ENCODE measurements around the gene IL12RB2. TPM values are rescaled to one million over a fixed set of nuclear protein-coding genes. Genes with fewer than 3 reads are reported as not detected.

IL12RB2 gene
- total and polyA plus RNA-seq, 2 of the 13 experiments (the other 11 are each of a cell fraction or from before 2014, with no cell fraction given): not detected

DNA sequence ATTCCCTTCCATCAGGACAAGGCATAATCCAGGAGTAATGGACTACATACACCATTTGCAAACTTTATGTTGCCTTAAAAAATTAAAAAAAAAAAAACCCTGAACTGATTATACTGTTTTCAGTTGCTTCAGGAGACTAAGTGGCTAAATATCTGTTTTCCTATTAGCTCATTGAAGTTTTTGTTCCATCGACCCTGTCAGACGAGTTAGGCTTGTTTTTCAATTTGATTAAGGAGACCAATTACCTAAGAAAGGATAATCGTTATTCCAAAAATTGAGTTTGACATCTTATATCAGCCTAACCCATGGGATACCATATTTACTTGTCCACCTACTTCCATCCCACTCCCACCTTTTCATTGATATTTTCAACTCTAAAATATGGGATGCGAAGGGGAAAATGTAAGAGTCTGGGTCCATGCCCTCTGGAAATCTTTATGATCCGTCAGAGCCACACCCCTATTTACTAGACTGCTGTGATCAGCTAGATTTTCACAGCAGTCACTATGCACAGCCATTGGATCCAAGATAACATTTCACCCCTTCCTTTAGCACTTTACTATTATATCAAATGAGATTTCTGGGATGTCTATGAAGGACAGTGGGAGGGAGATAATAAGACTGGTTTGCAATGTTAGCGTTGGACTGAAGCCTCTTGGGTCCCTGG is 41.0 kb downstream of the IL12RB2 start:
- DNase-seq (ENCODE audit: low spot score): no peak
- ChIA-PET CTCF (ENCODE audit: low intra/inter-chr PET ratio, low total read pairs) (interaction anchor here (1.6 to 4.5 kb wide), 2 partner anchors 141 to 152 kb away, joined by 7 to 42 read pairs; no protein-coding TSS in a partner anchor), POLR2A (no interaction called here)
- ATAC-seq: no peak
- in situ Hi-C loops (cut with HindIII; ENCODE audit: extremely low pct_ligation_motif_present, low pct_unique_long_range_greater_than_20kb) (loop anchor here (5.0 kb wide), 1 partner anchor 154 kb away; no protein-coding TSS in a partner anchor), intact Hi-C loops (cut with micrococcal nuclease; ENCODE audit: unreplicated experiment) (loop anchor here (5.0 kb wide), 1 partner anchor 414 kb away; no protein-coding TSS in a partner anchor)
- Histone ChIP-seq H3K27ac (ENCODE audit: extremely low read length, insufficient read depth, low read length) (no peak overlapping the region), H3K36me3 (replicated peaks in 1 of 2; ENCODE audit: control insufficient read depth in 1 of 2, insufficient read depth in 2 of 2, low read length in 2 of 2) (no peaks in the 10 kb centered on the region), H3K9me3 (ENCODE audit: low read length) (no peaks in the 10 kb centered on the region), H3K4me2 (ENCODE audit: low read depth, low read length) (no peak overlapping the region), H2AFZ (ENCODE audit: low read length) (no peak overlapping the region), H3K4me1 (ENCODE audit: insufficient read depth, low read length) (no peaks in the 10 kb centered on the region), H4K20me1 (ENCODE audit: insufficient read depth, low read length) (no peaks in the 10 kb centered on the region), H3K27me3 (ENCODE audit: control insufficient read depth in 1 of 2, insufficient read depth in 2 of 2, low read length in 2 of 2) (no peaks in the 10 kb centered on the region), H3K9ac (ENCODE audit: insufficient read depth, low read depth, low read length) (no peak overlapping the region), H3K4me3 (replicated peaks in 1 of 3; ENCODE audit: insufficient read depth in 1 of 3, low read depth in 2 of 3, low read length in 3 of 3) (no peak overlapping the region), H3K79me2 (ENCODE audit: insufficient read depth, low read length) (no peaks in the 10 kb centered on the region)
- BruUV-seq (replicated peaks): no TSS peak
- 23% methylated on average over 6 of the region's 6 CpGs for WGBS (ENCODE audit: low lambda C conversion rate)
- FAIRE-seq: no peak
- TF ChIP-seq FOXA1 (IDR thresholded peaks at IDR 0.05): no peak
- no peak for TF ChIP-seq FOXA1 (CRISPR knock-in tag; IDR thresholded peaks at IDR 0.05)
- TF ChIP-seq SIX1 (CRISPR knock-in tag; IDR thresholded peaks at IDR 0.05; ENCODE audit: borderline replicate concordance): no peak
- TF ChIP-seq HNRNPK (IDR thresholded peaks at IDR 0.05; ENCODE audit: low read depth, low read length, poor library complexity, severe bottlenecking): no peak
- TF ChIP-seq, protein P1, sequence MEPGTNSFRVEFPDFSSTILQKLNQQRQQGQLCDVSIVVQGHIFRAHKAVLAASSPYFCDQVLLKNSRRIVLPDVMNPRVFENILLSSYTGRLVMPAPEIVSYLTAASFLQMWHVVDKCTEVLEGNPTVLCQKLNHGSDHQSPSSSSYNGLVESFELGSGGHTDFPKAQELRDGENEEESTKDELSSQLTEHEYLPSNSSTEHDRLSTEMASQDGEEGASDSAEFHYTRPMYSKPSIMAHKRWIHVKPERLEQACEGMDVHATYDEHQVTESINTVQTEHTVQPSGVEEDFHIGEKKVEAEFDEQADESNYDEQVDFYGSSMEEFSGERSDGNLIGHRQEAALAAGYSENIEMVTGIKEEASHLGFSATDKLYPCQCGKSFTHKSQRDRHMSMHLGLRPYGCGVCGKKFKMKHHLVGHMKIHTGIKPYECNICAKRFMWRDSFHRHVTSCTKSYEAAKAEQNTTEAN (CRISPR knock-in tag; conservative IDR thresholded peaks at IDR 0.05): no peak
- no peak for TF ChIP-seq SP4 (CRISPR knock-in tag; IDR thresholded peaks at IDR 0.05)
- no peak for TF ChIP-seq ZNF33B (CRISPR knock-in tag; IDR thresholded peaks at IDR 0.05)
- TF ChIP-seq, protein P2, sequence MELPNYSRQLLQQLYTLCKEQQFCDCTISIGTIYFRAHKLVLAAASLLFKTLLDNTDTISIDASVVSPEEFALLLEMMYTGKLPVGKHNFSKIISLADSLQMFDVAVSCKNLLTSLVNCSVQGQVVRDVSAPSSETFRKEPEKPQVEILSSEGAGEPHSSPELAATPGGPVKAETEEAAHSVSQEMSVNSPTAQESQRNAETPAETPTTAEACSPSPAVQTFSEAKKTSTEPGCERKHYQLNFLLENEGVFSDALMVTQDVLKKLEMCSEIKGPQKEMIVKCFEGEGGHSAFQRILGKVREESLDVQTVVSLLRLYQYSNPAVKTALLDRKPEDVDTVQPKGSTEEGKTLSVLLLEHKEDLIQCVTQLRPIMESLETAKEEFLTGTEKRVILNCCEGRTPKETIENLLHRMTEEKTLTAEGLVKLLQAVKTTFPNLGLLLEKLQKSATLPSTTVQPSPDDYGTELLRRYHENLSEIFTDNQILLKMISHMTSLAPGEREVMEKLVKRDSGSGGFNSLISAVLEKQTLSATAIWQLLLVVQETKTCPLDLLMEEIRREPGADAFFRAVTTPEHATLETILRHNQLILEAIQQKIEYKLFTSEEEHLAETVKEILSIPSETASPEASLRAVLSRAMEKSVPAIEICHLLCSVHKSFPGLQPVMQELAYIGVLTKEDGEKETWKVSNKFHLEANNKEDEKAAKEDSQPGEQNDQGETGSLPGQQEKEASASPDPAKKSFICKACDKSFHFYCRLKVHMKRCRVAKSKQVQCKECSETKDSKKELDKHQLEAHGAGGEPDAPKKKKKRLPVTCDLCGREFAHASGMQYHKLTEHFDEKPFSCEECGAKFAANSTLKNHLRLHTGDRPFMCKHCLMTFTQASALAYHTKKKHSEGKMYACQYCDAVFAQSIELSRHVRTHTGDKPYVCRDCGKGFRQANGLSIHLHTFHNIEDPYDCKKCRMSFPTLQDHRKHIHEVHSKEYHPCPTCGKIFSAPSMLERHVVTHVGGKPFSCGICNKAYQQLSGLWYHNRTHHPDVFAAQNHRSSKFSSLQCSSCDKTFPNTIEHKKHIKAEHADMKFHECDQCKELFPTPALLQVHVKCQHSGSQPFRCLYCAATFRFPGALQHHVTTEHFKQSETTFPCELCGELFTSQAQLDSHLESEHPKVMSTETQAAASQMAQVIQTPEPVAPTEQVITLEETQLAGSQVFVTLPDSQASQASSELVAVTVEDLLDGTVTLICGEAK (IDR thresholded peaks at IDR 0.05): no peak
- TF ChIP-seq, protein P2 (CRISPR knock-in tag; IDR thresholded peaks at IDR 0.05): no peak
- TF ChIP-seq ZNF670 (CRISPR knock-in tag; IDR thresholded peaks at IDR 0.05; ENCODE audit: borderline replicate concordance): no peak
- no peak for TF ChIP-seq NR1H2 (CRISPR knock-in tag; IDR thresholded peaks at IDR 0.05; ENCODE audit: borderline replicate concordance, low read depth)
- TF ChIP-seq SKI (IDR thresholded peaks at IDR 0.05; ENCODE audit: partially characterized antibody): no peak
- no peak for TF ChIP-seq GZF1 (CRISPR knock-in tag; IDR thresholded peaks at IDR 0.05)
- TF ChIP-seq ZKSCAN5 (CRISPR knock-in tag; IDR thresholded peaks at IDR 0.05): no peak
- TF ChIP-seq, protein P3, sequence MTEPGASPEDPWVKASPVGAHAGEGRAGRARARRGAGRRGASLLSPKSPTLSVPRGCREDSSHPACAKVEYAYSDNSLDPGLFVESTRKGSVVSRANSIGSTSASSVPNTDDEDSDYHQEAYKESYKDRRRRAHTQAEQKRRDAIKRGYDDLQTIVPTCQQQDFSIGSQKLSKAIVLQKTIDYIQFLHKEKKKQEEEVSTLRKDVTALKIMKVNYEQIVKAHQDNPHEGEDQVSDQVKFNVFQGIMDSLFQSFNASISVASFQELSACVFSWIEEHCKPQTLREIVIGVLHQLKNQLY (CRISPR knock-in tag; IDR thresholded peaks at IDR 0.05): no peak
